MM.1S (cell line): ENCODE measurements around the gene TAGLN2.

Experiments
- DNase-seq: peaks from one replicate; pipeline ENCODE4 v3.0.0-alpha.2; 2015
- H2AFZ ChIP-seq: fragments of 300-600 bp; sonication (generic); 2 replicates; pipeline ENCODE4 v1.6.0; 2016; ENCODE audit warnings: antibody characterized with exemption, low read length
- H3F3A ChIP-seq: fragments of 300-600 bp; sonication (generic); 2 replicates; pipeline ENCODE4 v1.6.1; 2016; ENCODE audit warnings: mild to moderate bottlenecking, antibody characterized with exemption, low read length, moderate library complexity, mixed read lengths; ENCODE audit not compliant: insufficient read depth
- H3K27ac ChIP-seq: fragments of 300-600 bp; sonication (generic); 2 replicates; pipeline ENCODE4 v1.5.1; 2016; ENCODE audit warnings: mild to moderate bottlenecking, low read length
- H3K27me3 ChIP-seq: fragments of 300-600 bp; sonication (generic); replicated peaks from 2 replicates; pipeline ENCODE4 v1.6.0; 2016; ENCODE audit warnings: low read length; ENCODE audit not compliant: insufficient read depth
- H3K36me3 ChIP-seq: fragments of 300-600 bp; sonication (generic); replicated peaks from 2 replicates; pipeline ENCODE4 v1.6.1; 2016; ENCODE audit warnings: mild to moderate bottlenecking, low read length, mixed read lengths; ENCODE audit not compliant: insufficient read depth
- H3K4me1 ChIP-seq: fragments of 300-600 bp; sonication (generic); 2 replicates; pipeline ENCODE4 v1.6.1; 2016; ENCODE audit warnings: low read length, mixed read lengths
- H3K4me2 ChIP-seq: fragments of 300-600 bp; sonication (generic); 2 replicates; pipeline ENCODE4 v1.6.0; 2016; ENCODE audit warnings: low read depth, low read length
- H3K4me3 ChIP-seq: fragments of 300-600 bp; sonication (generic); 2 replicates; pipeline ENCODE4 v1.5.1; 2016; ENCODE audit warnings: low read length, mixed read lengths
- H3K79me2 ChIP-seq: fragments of 300-600 bp; sonication (generic); 2 replicates; pipeline ENCODE4 v1.6.1; 2016; ENCODE audit warnings: mixed run types, low read length, mixed read lengths
- H3K9ac ChIP-seq: fragments of 300-600 bp; sonication (generic); 2 replicates; pipeline ENCODE4 v1.6.1; 2016; ENCODE audit warnings: low read length, mixed read lengths
- H3K9me2 ChIP-seq: fragments of 300-600 bp; sonication (generic); replicated peaks from 2 replicates; pipeline ENCODE4 v1.6.1; 2016; ENCODE audit warnings: mild to moderate bottlenecking, low read length, mixed read lengths; ENCODE audit not compliant: insufficient read depth
- H3K9me3 ChIP-seq: fragments of 300-600 bp; sonication (generic); replicated peaks from 2 replicates; pipeline ENCODE4 v1.6.1; 2016; ENCODE audit warnings: mild to moderate bottlenecking, low read length, mixed read lengths; ENCODE audit not compliant: insufficient read depth
- H4K20me1 ChIP-seq: fragments of 300-600 bp; sonication (generic); 2 replicates; pipeline ENCODE4 v1.6.1; 2016; ENCODE audit warnings: mild to moderate bottlenecking, low read length, moderate library complexity, mixed read lengths; ENCODE audit not compliant: insufficient read depth
- EZH2 ChIP-seq: fragments of 300-600 bp; sonication (generic); optimal IDR thresholded peaks from 2 replicates; pipeline ENCODE3; 2017; ENCODE audit warnings: low read depth, mild to moderate bottlenecking, antibody characterized with exemption, low read length, mixed read lengths
- EZH2phosphoT487 ChIP-seq: fragments of 300-600 bp; sonication (generic); IDR thresholded peaks from 2 replicates; pipeline ENCODE4 v1.6.1; 2018; ENCODE audit warnings: antibody characterized with exemption, low read length
- TF ChIP-seq, protein P1 (sequence below): fragments of 300-600 bp; sonication (generic); IDR thresholded peaks from 2 replicates; pipeline ENCODE4 v1.5.1; 2016; ENCODE audit warnings: antibody characterized with exemption, low read length, mixed read lengths

Gene TAGLN2

DNA sequence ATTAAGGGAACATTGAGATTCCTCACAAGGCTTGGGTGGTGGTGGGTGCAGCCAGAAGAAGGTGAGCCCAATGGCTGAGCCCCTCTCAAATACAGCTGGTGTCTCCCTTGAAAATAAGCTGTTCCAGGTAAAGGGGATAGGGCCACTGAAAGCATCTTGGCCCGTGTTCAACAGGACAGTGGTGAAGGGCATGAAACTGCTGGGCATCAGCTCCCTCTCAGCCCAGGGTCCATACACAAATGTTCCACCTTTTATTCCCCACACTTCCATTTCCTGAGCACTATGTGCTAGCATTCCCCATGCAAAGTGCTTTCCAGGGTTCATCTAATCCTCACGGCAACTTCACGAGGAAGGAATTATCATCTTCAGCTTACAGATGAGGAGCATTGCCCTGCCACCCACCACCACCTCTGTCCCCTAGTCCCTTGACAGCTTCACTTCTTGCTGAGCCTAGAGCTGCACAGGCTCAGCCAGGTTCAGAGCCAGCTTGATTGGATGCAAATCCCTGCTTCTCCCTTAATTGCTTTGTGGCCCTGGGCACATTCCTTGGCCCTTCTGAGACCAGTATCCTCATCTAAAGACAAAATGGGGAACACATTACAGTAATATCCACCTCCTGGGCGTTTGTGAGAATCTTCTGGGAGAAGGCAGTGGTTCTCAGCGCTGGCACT, 9.6 kb downstream of the TAGLN2 start:
- Histone ChIP-seq H3K27ac (no peak overlapping the region), H3F3A (no peaks in the 10 kb centered on the region; the same call in 1 of the 2 replicates), H3K4me1 (peaks cover 17% of the 10 kb centered on the region), H2AFZ (no peak overlapping the region), H3K79me2 (peaks cover 14% of the 10 kb centered on the region), H3K9ac (no peak overlapping the region), H3K4me3 (no peak overlapping the region), H3K9me3 (no peaks in the 10 kb centered on the region), H3K36me3 (peaks cover 10% of the 10 kb centered on the region), H3K27me3 (no peaks in the 10 kb centered on the region), H3K4me2 (no peak overlapping the region), H4K20me1 (no peaks in the 10 kb centered on the region), H3K9me2 (no peaks in the 10 kb centered on the region)
- DNase-seq: no peak
- TF ChIP-seq, protein P1, sequence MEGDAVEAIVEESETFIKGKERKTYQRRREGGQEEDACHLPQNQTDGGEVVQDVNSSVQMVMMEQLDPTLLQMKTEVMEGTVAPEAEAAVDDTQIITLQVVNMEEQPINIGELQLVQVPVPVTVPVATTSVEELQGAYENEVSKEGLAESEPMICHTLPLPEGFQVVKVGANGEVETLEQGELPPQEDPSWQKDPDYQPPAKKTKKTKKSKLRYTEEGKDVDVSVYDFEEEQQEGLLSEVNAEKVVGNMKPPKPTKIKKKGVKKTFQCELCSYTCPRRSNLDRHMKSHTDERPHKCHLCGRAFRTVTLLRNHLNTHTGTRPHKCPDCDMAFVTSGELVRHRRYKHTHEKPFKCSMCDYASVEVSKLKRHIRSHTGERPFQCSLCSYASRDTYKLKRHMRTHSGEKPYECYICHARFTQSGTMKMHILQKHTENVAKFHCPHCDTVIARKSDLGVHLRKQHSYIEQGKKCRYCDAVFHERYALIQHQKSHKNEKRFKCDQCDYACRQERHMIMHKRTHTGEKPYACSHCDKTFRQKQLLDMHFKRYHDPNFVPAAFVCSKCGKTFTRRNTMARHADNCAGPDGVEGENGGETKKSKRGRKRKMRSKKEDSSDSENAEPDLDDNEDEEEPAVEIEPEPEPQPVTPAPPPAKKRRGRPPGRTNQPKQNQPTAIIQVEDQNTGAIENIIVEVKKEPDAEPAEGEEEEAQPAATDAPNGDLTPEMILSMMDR: no peak
- no peak for TF ChIP-seq EZH2phosphoT487
- no peak for TF ChIP-seq EZH2

- no peak overlapping the region for H3K4me2 ChIP-seq
- no peaks in the 10 kb centered on the region for H4K20me1 ChIP-seq
- peaks cover 8% of the 10 kb centered on the region for H3K36me3 ChIP-seq
- H3K79me2 ChIP-seq: peaks cover 2% of the 10 kb centered on the region; the same call in 1 of the 2 replicates
- H3K9me2 ChIP-seq: no peaks in the 10 kb centered on the region
- peaks cover 26% of the 10 kb centered on the region for H3K4me1 ChIP-seq
- no peaks in the 10 kb centered on the region; the same call in 1 of the 2 replicates for H3F3A ChIP-seq
- no peaks in the 10 kb centered on the region for H3K27me3 ChIP-seq
- no peak for DNase-seq
- no peaks in the 10 kb centered on the region for H3K9me3 ChIP-seq
- no peak overlapping the region for H3K4me3 ChIP-seq
- no peak overlapping the region for H3K27ac ChIP-seq
- H2AFZ ChIP-seq: no peak overlapping the region
- TF ChIP-seq, protein P1: no peak
- no peak for TF ChIP-seq EZH2phosphoT487
- no peak for TF ChIP-seq EZH2
- H3K9ac ChIP-seq: no peak overlapping the region
These were observed 10.9 kb downstream of the TAGLN2 start for GRCh38 chr1:159914252-159915018.

GRCh38 chr1:159913451-159914192, 11.7 kb downstream of the TAGLN2 start:
- Histone ChIP-seq H3K4me3 (no peak overlapping the region), H3K9me2 (no peaks in the 10 kb centered on the region), H3F3A (no peaks in the 10 kb centered on the region; the same call in 1 of the 2 replicates), H3K4me1 (peaks cover 23% of the 10 kb centered on the region), H3K9ac (no peak overlapping the region), H4K20me1 (no peaks in the 10 kb centered on the region), H3K79me2 (no peaks in the 10 kb centered on the region), H3K9me3 (no peaks in the 10 kb centered on the region), H3K27ac (no peak overlapping the region), H3K27me3 (no peaks in the 10 kb centered on the region), H3K36me3 (no peaks in the 10 kb centered on the region; the same call in 1 of the 2 replicates), H2AFZ (no peak overlapping the region), H3K4me2 (no peak overlapping the region)
- TF ChIP-seq EZH2phosphoT487 (no peak), EZH2 (no peak)
- TF ChIP-seq, protein P1: no peak
- DNase-seq: no peak
